Neural progenitor cell (in vitro differentiated cells): ENCODE data around the gene CTNNA3. TPM values are rescaled to one million over a fixed set of nuclear protein-coding genes. Genes with fewer than 3 reads are reported as not detected.

Experiments used
- DNase-seq: peaks from one replicate; pipeline ENCODE4 v3.0.0-alpha.2; 2016; ENCODE audit warnings: low spot score
- H2AFZ ChIP-seq: fragments of 200-600 bp; sonication (generic); replicated peaks from 2 replicates; pipeline ENCODE4 v1.6.1; 2016; ENCODE audit warnings: antibody characterized with exemption
- H3F3A ChIP-seq: fragments of 200-600 bp; sonication (generic); 2 replicates; pipeline ENCODE4 v1.6.1; 2016; ENCODE audit warnings: antibody characterized with exemption, low read depth
- H3K27ac ChIP-seq: fragments of 200-600 bp; sonication (generic); 2 replicates; pipeline ENCODE4 v1.5.1; 2016; ENCODE audit warnings: mild to moderate bottlenecking
- H3K27me3 ChIP-seq: fragments of 200-600 bp; sonication (generic); 2 replicates; pipeline ENCODE4 v1.6.1; 2016; ENCODE audit warnings: mild to moderate bottlenecking, moderate library complexity
- H3K36me3 ChIP-seq: fragments of 200-600 bp; sonication (generic); 2 replicates; pipeline ENCODE4 v1.5.1; 2016
- H3K4me1 ChIP-seq: fragments of 200-600 bp; sonication (generic); 2 replicates; pipeline ENCODE4 v1.6.1; 2016; ENCODE audit warnings: mixed run types
- H3K4me2 ChIP-seq: fragments of 200-600 bp; sonication (generic); 2 replicates; pipeline ENCODE4 v1.6.1; 2016
- H3K4me3 ChIP-seq: fragments of 200-600 bp; sonication (generic); 2 replicates; pipeline ENCODE4 v1.5.1; 2016
- H3K79me2 ChIP-seq: fragments of 200-600 bp; sonication (generic); 2 replicates; pipeline ENCODE4 v1.6.1; 2016; ENCODE audit warnings: low read depth
- H3K9ac ChIP-seq: fragments of 200-600 bp; sonication (generic); 2 replicates; pipeline ENCODE4 v1.6.1; 2016
- H3K9me3 ChIP-seq: fragments of 200-600 bp; sonication (generic); 2 replicates; pipeline ENCODE4 v1.5.1; 2016; ENCODE audit warnings: low read depth
- H4K20me1 ChIP-seq: fragments of 200-600 bp; sonication (generic); 2 replicates; pipeline ENCODE4 v1.6.1; 2016; ENCODE audit warnings: low read depth
- H3K27ac Mint-ChIP-seq: 3 replicates; pipeline ENCODE4 v1.8.0; 2021; ENCODE audit warnings: mixed read lengths
- H3K27me3 Mint-ChIP-seq: 2 replicates; pipeline ENCODE4 v1.8.0; 2022; ENCODE audit warnings: low read depth, mild to moderate bottlenecking, inconsistent platforms, moderate library complexity, mixed read lengths; ENCODE audit not compliant: insufficient read depth
- H3K36me3 Mint-ChIP-seq: 3 replicates; pipeline ENCODE4 v1.8.0; 2021; ENCODE audit warnings: mixed read lengths
- H3K4me1 Mint-ChIP-seq: 3 replicates; pipeline ENCODE4 v1.8.0; 2021; ENCODE audit warnings: mixed read lengths
- H3K4me3 Mint-ChIP-seq: 3 replicates; pipeline ENCODE4 v1.8.0; 2021; ENCODE audit warnings: mild to moderate bottlenecking, moderate library complexity, mixed read lengths
- H3K9me3 Mint-ChIP-seq: 3 replicates; pipeline ENCODE4 v1.8.0; 2020; ENCODE audit warnings: mixed read lengths
- CTCF ChIP-seq: fragments of 200-600 bp; sonication (generic); IDR thresholded peaks from 2 replicates; pipeline ENCODE4 v1.5.1; 2017; ENCODE audit warnings: antibody characterized with exemption, mild to moderate bottlenecking
- EZH2 ChIP-seq: fragments of 200-600 bp; sonication (generic); IDR thresholded peaks from 2 replicates; pipeline ENCODE4 v1.6.1; 2017; ENCODE audit warnings: antibody characterized with exemption, mild to moderate bottlenecking, moderate library complexity
- EZH2phosphoT487 ChIP-seq: fragments of 200-600 bp; sonication (generic); IDR thresholded peaks from 2 replicates; pipeline ENCODE4 v1.6.1; 2017; ENCODE audit warnings: antibody characterized with exemption
- total RNA-seq: library from RNA; depleted of rRNA; stranded (reverse); fragments of >200 nt; gene quantifications from 2 replicates; pipeline ENCODE4 v1.2.3, GENCODE V29; 2015; ENCODE audit warnings: low replicate concordance

The CTNNA3 gene
- total RNA-seq, 1 donor from 2014 or later: 12.9 TPM

DNA sequence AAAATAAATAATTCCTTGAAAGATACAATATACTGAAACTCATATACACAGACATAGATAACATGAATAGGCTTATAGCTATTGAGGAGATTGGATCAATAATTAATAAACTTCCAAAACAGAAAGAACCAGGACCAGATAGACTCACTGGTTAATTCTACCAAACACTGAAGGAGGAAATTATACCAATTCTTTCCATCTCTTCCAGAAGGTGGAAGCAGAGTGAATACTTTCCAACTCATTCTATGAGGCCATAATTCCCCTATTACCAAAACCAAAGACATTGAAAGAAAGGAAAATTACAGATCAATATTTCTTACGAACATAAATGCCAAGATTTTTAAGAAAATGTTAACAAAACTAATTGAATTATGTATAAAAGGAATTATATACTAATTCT is 1394.9 kb downstream of the CTNNA3 start:
- no peaks in the 10 kb centered on the region for H3K27me3 Mint-ChIP-seq
- no peak for DNase-seq
- Histone ChIP-seq H3K9ac (no peak overlapping the region), H3K27me3 (no peaks in the 10 kb centered on the region), H2AFZ (no peak overlapping the region), H4K20me1 (no peaks in the 10 kb centered on the region), H3K9me3 (no peaks in the 10 kb centered on the region), H3K79me2 (no peaks in the 10 kb centered on the region), H3K4me1 (no peaks in the 10 kb centered on the region), H3K4me2 (no peak overlapping the region), H3K36me3 (no peaks in the 10 kb centered on the region), H3K27ac (no peak overlapping the region), H3F3A (no peaks in the 10 kb centered on the region), H3K4me3 (no peak overlapping the region)
- H3K4me3 Mint-ChIP-seq: no peak overlapping the region
- H3K36me3 Mint-ChIP-seq: no peaks in the 10 kb centered on the region
- H3K27ac Mint-ChIP-seq: no peak overlapping the region
- no peaks in the 10 kb centered on the region for H3K9me3 Mint-ChIP-seq
- no peak for TF ChIP-seq CTCF
- no peak for TF ChIP-seq EZH2phosphoT487
- no peak for TF ChIP-seq EZH2
- no peaks in the 10 kb centered on the region for H3K4me1 Mint-ChIP-seq

GRCh38 chr10:66295602-66296001 is 1400.4 kb downstream of the CTNNA3 start:
- Histone ChIP-seq H3K4me2 (no peak overlapping the region), H2AFZ (no peak overlapping the region), H3F3A (no peaks in the 10 kb centered on the region), H3K36me3 (no peaks in the 10 kb centered on the region), H3K9me3 (no peaks in the 10 kb centered on the region), H3K27ac (no peak overlapping the region), H3K4me1 (no peaks in the 10 kb centered on the region), H3K79me2 (no peaks in the 10 kb centered on the region), H4K20me1 (no peaks in the 10 kb centered on the region), H3K4me3 (no peak overlapping the region), H3K27me3 (no peaks in the 10 kb centered on the region), H3K9ac (no peak overlapping the region)
- DNase-seq: no peak
- H3K27me3 Mint-ChIP-seq: no peaks in the 10 kb centered on the region
- no peaks in the 10 kb centered on the region for H3K36me3 Mint-ChIP-seq
- H3K4me1 Mint-ChIP-seq: peaks cover 3% of the 10 kb centered on the region
- TF ChIP-seq EZH2phosphoT487: no peak
- no peak for TF ChIP-seq CTCF
- TF ChIP-seq EZH2: no peak
- no peaks in the 10 kb centered on the region for H3K9me3 Mint-ChIP-seq
- H3K4me3 Mint-ChIP-seq: no peak overlapping the region
- no peak overlapping the region for H3K27ac Mint-ChIP-seq

DNA sequence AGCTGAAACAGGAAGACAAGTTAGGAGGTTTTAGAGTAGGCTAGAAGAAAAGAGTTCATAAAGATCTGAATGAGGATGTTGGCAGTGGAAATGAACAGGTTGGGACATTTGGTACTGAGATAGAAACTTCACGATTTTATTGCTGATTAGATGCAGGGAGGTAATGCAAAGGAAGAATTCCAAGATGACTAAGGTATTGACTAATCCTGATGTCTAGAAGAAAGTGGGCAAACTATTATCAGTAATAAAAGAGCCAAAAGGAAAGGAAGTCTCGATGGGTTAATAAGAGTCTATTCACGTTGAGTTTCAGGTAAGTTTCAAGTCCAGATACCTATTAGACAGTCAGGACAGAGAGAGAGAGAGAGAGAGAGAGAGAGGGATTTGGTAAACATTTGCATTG is 1401.5 kb downstream of the CTNNA3 start:
- H3K4me3 ChIP-seq: no peak overlapping the region
- no peak for TF ChIP-seq CTCF
- no peak for TF ChIP-seq EZH2phosphoT487
- no peak for TF ChIP-seq EZH2
- no peak overlapping the region for H3K4me3 Mint-ChIP-seq
- no peak overlapping the region for H2AFZ ChIP-seq
- no peak overlapping the region for H3K4me2 ChIP-seq
- H3K27ac ChIP-seq: no peak overlapping the region
- H3K9ac ChIP-seq: no peak overlapping the region
- H3K9me3 ChIP-seq: no peaks in the 10 kb centered on the region
- DNase-seq: no peak
- H3F3A ChIP-seq: no peaks in the 10 kb centered on the region
- no peaks in the 10 kb centered on the region for H3K36me3 ChIP-seq
- no peaks in the 10 kb centered on the region for H3K36me3 Mint-ChIP-seq
- H3K79me2 ChIP-seq: no peaks in the 10 kb centered on the region
- H3K4me1 ChIP-seq: no peaks in the 10 kb centered on the region
- H3K9me3 Mint-ChIP-seq: no peaks in the 10 kb centered on the region
- no peaks in the 10 kb centered on the region for H4K20me1 ChIP-seq
- peaks cover 3% of the 10 kb centered on the region for H3K4me1 Mint-ChIP-seq
- no peaks in the 10 kb centered on the region for H3K27me3 Mint-ChIP-seq
- no peaks in the 10 kb centered on the region for H3K27me3 ChIP-seq
- no peak overlapping the region for H3K27ac Mint-ChIP-seq
